H54 (cell line): ENCODE measurements around the gene MMP21.

Experiments
- DNase-seq: peaks from one replicate; pipeline ENCODE4 v3.0.0; 2011; ENCODE audit warnings: low spot score, mixed read lengths; ENCODE audit not compliant: insufficient read length
- FAIRE-seq: peaks from 3 replicates; lab custom pipeline; 2011; peaks lifted over from hg19 to GRCh38; lab: Jason Lieb, UNC
- POLR2A ChIP-seq: IDR thresholded peaks from 2 replicates; pipeline ENCODE4 v1.6.1; 2011; ENCODE audit warnings: low read depth, mild to moderate bottlenecking, low read length

Gene MMP21

GRCh38 chr10:125726914-125727313 is 48.7 kb downstream of the MMP21 start:
- TF ChIP-seq POLR2A: no peak
- no peak for DNase-seq
- no peak for FAIRE-seq

GRCh38 chr10:125722811-125723210 is 52.8 kb downstream of the MMP21 start:
- DNase-seq (no peak), FAIRE-seq (no peak)
- TF ChIP-seq POLR2A: no peak

GRCh38 chr10:125721035-125721434 is 54.6 kb downstream of the MMP21 start:
- FAIRE-seq (no peak), DNase-seq (no peak)
- TF ChIP-seq POLR2A: no peak

GRCh38 chr10:125720002-125720382 is 55.6 kb downstream of the MMP21 start:
- no peak for TF ChIP-seq POLR2A
- no peak for FAIRE-seq
- DNase-seq: no peak

GRCh38 chr10:125719173-125720001 is 56.2 kb downstream of the MMP21 start, which contains the start of gene EDRF1:
EDRF1 (plus strand) TSS chr10:125719709; CDS start chr10:125719808, 99 bp downstream.
- DNase-seq: peak; percentile 72
- peak; percentile 82 for TF ChIP-seq POLR2A
- FAIRE-seq: peak; percentile 97
